GM12865 (cell line): ENCODE results near the gene ANKRD52.

Experiments
- DNase-seq: peaks from one replicate; pipeline ENCODE4 v3.0.0; 2010; ENCODE audit warnings: low read depth
- H3K4me3 ChIP-seq: 2 replicates; pipeline ENCODE4 v1.5.1; 2011; ENCODE audit warnings: mild to moderate bottlenecking, low read depth, low read length, control low read depth
- TF ChIP-seq, protein P1 (sequence below): IDR thresholded peaks from 2 replicates; pipeline ENCODE4 v1.5.1; 2011; ENCODE audit warnings: low read length, control low read depth, low read depth, inconsistent platforms; ENCODE audit not compliant: insufficient read depth; ENCODE audit errors: missing control alignments

The ANKRD52 gene

DNA sequence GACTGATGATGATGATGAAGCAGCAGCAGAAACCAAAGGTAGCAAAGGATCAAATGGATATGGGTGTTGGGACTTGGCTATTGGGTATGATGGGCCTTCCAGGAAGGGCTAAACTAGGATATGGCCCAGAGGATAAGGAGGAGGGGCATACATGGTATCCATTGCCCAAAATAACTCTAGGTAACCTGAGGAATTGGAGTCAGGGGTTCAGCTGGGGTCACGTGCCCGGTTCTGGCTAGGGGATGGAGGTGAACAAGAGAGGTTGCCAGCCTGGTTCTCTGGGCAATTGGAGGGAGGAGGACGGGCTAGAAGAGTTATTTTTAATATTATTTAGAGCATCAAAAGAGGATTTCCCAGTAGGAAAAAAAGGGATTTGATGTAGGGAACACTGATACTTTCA is 2.7 kb upstream of the ANKRD52 start:
- TF ChIP-seq, protein P1, sequence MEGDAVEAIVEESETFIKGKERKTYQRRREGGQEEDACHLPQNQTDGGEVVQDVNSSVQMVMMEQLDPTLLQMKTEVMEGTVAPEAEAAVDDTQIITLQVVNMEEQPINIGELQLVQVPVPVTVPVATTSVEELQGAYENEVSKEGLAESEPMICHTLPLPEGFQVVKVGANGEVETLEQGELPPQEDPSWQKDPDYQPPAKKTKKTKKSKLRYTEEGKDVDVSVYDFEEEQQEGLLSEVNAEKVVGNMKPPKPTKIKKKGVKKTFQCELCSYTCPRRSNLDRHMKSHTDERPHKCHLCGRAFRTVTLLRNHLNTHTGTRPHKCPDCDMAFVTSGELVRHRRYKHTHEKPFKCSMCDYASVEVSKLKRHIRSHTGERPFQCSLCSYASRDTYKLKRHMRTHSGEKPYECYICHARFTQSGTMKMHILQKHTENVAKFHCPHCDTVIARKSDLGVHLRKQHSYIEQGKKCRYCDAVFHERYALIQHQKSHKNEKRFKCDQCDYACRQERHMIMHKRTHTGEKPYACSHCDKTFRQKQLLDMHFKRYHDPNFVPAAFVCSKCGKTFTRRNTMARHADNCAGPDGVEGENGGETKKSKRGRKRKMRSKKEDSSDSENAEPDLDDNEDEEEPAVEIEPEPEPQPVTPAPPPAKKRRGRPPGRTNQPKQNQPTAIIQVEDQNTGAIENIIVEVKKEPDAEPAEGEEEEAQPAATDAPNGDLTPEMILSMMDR = no peak
- DNase-seq = no peak
- no peak overlapping the region for H3K4me3 ChIP-seq

DNA sequence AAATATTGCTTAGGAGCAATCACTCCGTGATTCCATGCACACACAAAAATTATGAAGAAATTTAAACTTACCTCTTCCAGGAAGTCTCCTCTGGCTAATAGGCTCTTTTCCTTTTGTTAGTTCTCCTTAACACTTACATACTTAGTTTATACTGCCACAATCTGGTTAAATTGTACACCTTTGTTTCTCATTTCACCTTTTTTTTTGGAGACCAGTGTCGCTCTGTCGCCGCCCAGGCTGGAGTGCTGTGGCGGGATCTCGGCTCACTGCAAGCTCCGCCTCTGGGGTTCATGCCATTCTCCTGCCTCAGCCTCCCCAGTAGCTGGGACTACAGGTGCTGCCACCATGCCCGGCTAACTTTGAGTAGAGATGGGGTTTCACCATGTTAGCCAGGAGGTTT is 2.2 kb upstream of the ANKRD52 start:
- H3K4me3 ChIP-seq = no peak overlapping the region
- TF ChIP-seq, protein P1 = no peak
- no peak for DNase-seq

DNA sequence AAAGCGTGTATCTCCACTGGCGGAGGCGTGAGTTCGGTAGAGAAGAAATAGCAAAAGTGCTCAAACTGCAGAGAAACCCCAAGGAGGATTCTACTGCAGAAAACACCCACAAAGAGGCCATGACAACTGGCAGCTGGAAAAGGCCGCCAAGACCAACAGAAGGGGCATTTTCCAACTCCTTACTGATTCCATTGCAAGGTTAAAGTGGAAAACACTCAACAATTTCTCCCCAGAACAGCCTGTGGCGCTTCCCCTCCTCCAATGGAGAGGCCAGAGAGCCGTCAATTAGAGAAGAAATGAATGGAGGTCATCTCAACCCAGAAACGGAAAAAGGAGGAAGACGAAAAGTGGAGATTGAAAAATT is 618 bp upstream of the ANKRD52 start:
- DNase-seq = no peak
- TF ChIP-seq, protein P1 = no peak
- peak overlapping the region; percentile 78 for H3K4me3 ChIP-seq

DNA sequence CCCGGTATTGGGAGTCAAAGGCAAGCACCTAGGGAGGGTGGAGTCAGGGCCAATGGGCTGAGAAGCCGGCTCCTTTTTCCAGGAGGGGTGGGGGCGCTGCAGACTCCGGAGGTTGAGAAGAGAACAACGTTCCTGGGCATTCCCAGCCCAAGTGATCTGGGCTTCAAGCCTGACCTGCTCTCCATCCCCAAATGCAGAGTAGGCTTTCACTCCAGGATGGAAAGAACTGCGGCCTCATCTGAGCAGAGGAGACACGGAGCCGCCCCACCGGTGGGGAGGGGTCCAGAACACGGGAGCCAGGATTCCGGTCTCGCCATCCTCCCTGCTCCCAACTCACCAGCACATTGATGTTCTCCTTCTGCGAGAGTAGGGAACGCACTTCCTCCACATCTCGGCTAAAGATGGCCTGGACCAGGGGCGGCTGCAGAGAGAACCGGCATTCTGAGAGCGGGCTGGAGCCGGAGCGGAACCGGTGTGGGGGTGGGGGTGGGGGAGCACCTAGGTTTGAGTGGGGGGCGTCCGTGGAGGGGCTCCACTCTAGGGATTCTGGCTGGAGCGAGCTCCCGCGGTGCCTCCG is 605 bp downstream of the ANKRD52 start:
- TF ChIP-seq, protein P1 = no peak
- no peak for DNase-seq
- peak overlapping the region; percentile 78 for H3K4me3 ChIP-seq

DNA sequence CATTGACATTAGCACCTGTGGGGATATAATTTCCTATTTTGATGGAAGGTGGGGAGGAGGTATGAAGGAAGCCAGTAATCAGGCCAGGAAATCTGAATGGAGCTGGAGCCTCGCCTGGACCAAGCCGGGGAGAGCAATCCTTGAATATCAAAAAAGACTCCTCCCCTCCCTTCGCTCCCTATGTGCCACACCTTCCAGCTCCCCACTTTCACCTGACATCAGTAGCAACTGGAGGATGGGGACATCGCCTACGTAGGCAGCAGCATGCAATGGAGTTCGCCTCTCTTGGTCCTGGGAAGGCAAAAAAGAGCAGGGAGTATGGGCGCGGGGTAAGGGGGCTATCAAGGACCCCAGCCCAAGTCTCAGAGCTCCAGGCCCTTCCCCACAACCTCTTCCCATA is 1.1 kb downstream of the ANKRD52 start:
- no peak for DNase-seq
- H3K4me3 ChIP-seq = peak overlapping the region; percentile 78
- TF ChIP-seq, protein P1 = no peak

DNA sequence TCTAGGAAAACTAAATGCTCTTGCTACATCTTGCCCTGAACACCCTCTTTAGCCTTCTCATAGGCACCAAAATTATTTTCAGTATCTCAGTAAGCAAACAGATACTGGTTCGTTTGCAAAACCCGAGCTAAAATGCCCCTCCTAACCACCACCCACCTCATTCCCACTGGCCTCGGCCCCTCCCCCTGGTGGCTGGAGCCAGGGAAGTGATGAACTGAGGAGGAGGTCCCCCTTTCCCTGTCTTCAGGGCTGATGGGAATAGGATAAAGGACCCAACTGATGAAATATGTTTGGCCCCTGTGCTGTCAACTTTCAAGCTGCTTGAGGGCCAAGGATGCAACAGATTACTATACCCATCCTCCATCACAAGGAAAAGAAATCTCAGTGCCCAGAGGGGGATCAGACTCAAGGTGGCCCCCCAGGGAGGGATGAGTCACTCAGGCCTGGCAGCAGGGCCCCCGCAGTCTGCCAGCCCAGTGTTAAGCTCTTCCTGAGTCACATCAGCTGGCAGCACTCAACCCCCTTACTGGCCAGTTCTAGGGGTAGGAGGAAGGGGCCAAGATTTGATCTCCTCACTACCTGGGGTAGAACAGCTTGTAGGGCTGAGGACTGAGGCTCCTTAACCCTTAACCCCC is 1.7 kb downstream of the ANKRD52 start:
- no peak overlapping the region for H3K4me3 ChIP-seq
- TF ChIP-seq, protein P1 = no peak
- DNase-seq = no peak

DNA sequence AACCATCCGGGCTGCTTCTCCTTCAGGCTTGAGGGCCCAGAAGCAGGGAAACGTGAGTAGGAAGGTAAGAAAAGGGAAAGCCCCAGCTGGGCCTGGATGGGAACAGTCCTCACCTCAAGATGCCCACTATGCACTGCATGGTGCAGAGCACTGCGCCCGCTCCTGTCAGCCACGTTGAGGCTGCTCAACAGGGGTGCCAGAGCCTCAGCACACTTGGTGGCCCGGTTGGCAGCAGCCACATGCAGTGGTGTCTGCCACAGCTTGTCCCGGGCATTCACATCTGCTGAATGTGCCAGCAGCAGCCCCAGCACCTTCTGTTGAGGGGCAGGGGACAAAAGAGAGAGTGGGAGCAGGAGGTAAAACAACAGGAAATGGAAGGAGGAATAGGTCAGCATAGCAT is 2.5 kb downstream of the ANKRD52 start:
- H3K4me3 ChIP-seq = no peak overlapping the region
- TF ChIP-seq, protein P1 = no peak
- DNase-seq = no peak
